HG02885 (cell line): ENCODE data around the gene SCEL.
"Not testable (repeated sequence)": the region's sequence is repeated elsewhere in the genome, so short reads cannot be mapped to it uniquely, and the experiment has no call there.

Experiments
- ATAC-seq: cut with Tn5 transposase; IDR thresholded peaks from one replicate; pipeline ENCODE4 v1.9.1; 2021; ENCODE audit warnings: mild to moderate bottlenecking; ENCODE audit not compliant: unreplicated experiment, poor library complexity

Gene SCEL

DNA sequence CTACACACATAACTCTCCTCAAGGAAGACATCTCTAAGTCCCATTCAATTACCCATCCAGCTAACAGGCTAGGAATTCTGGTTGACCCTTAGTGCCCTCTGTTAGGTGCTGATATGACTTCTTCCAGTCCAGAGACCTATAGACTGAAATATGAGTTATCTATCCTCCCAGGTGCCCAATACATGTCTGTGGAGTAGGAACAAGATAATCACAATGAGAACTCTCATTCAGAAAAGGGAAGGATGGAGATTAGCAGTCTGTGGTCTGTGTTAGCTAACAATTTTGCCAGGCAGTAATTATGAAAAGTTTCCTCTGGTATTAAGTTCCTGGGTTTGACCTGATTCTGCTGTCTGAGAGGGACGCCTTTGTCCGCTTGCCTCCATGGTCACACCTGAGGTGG, 117.8 kb downstream of the SCEL start:
- no peak for ATAC-seq

DNA sequence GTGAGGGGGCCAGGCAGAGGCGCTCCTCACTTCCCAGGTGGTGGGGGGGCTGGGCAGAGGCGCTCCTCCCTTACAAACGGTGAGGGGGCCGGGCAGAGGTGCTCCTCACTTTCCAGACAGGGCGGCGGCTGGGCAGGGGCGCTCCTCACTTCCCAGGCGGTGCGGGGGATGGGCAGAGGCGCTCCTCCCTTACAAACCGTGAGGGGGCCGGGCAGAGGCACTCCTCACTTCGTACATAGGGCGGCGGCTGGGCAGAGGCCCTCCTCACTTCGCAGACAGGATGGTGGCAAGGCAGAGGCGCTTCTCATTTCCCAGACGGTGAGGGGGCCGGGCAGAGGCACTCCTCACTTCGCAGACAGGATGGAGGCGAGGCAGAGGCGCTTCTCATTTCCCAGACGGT, 124.5 kb downstream of the SCEL start:
- not testable (repeated sequence) for ATAC-seq

DNA sequence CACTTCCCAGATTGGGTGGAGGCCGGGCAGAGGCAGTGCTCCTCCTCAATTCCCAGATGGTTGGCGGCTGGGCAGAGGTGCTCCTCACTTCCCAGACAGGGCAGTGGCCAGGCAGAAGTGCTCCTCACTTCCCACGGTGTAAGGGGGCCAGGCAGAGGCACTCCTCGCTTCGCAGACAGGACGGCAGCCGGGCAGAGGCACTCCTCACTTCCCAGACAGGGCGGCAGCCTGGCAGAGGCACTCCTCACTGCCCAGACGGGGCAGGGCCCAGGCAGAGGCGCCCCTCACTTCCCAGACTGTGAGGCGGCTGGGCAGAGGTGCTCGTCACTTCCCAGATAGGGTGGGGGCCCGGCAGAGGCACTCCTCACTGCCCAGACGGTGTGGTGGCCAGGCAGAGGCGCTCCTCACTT, 125.3 kb downstream of the SCEL start:
- no peak for ATAC-seq

DNA sequence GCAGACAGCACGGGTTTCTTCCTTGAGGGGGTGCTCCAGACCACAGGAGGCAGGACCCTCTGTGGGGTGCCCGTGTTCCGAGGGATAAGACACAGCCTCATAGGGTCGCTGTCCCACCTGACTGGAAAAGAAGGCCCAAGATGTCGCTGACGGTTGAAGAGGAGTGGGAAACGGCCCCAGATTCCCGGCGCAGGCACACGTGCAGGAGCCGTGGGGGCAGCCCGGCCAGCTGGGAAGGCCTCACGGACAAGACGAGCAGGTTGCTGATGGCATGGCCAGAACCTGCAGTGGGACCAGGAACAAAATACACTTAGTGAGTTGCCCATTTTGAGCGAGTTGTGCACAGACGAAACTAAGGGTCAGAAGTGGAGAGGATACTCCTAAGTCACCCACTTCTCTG, 126.8 kb downstream of the SCEL start:
- ATAC-seq = not testable (repeated sequence)

DNA sequence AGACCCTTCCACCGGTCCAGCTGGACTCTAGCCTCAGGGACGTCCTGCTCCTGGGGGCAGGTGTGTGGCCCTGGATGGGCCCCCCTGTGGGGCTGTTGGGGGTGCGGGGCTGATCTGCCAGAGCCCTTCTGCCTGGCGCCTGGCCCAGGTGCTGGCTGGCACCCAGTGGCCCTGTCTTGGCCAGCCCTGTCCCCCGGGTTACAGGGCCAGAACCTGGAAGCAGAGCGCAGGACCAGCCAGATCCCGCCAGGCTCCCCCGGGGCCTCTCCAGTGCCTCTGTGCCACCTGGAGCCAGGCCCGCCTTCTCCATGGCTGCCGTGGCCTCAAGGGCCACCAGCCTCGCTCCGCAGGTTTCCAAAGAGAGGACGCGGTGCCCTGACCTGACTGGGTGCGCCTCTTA, 127.3 kb downstream of the SCEL start:
- not testable (repeated sequence) for ATAC-seq

DNA sequence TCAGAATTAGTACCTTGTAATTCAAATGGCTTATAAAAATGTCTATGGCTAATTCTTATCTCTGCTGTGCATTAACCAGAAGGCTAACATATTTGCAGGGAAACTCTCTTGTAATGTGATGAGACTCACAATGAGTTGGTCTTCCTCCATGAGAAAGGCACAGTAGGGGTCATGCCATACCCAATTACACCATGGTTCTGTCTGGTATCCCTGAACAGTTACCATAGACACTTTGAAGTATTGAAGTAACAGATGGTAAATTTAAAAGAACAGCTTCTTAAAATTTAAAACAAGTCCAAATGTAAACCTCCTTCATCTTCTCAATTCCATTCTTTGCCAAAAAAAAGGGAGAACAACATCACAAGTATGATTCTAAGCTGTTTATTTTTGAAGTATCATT, 139.3 kb downstream of the SCEL start:
- no peak for ATAC-seq

DNA sequence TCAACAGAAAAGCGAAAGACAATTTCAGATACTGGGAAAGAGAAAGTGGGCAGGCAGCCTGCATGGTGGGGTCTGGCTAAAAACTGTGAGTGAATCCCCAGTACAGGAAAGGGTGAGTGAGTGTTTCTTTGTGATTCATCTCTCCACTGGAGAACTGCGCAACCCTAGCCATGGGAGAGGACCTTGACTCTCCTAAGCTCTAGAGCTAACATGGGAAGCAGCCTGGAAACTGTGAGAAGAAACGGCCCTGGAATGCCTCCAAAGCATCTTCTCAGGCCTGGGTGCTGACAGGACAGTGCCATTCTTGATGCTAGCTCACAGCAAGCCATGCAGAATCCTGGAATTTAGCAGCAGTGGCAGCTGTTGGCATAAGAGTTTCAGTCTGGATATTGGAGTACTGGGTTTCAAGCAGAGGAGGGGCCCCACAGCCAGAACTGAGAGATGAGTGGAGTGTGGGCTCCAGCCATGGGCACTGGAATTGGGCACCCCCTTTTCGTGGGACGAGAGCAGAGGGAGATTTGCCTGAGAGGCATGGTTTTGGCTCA, 143.3 kb downstream of the SCEL start:
- ATAC-seq = no peak

DNA sequence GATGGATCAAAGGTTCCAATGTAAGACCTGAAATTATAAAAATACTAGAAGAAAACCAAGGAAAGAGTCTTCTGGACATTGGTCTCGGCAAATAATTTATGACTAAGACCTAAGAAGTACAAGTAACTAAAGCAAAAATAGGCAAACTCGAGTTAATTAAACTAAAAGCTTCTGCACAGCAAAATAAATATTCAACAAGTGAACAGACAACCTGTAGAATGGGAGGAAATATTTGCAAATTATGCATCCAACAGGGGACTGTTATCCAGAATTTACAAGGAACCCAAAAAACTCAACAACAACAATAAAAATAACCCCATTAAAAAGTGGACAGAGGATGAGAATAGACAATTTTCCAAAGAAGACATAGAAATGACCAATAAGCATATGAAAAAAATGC, 152.3 kb downstream of the SCEL start:
- no peak for ATAC-seq

DNA sequence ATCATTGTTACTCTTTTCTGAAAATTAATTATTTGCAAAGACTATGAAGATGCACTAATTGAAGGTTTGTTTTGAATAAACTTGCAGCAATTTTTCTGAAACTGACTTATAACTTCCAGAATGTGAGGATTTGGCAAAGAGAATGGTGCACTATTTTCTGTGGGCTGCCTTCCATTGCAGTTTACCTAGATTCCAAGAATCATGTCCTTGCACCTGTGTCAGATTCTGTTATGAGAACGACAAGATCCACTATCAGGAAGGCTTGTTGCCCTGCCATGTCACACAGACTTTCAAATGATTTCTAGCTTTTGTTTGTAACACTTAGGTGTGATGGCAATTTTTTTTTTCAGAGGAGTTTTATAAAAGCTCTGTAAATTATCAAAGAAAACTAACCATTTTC, 156.4 kb downstream of the SCEL start:
- ATAC-seq = no peak

DNA sequence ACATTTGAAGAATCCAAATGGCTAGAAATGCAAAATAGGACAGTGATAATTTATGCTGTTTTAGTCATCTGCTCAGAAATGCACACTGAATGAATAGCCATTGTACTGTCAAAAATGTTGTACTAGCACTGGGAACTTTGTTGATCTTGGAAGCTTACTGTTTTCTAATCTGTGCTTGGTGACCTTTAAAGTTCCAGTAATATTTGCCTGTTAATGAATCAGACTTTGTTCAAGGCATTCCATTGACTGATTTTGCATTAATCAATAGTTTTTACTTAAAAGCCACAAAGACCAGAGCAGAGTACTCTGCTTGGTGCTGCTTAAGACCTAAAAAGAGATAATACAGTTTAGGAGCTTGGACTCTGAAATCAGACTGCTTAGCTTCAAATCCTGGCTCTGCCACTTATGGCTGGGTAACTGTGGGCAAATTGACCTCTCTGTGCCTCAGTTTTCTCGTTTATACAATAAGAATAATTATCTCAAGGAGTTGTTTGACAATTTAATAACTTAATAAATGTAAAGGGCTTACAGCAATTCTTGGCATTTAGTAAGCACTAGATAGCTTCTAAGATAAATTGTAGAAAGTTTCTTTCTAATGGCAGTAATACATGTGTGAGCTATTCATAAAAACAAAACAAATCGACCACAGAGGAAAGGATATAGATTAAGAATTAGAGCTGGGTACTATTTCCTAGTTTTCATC, 157.4 kb downstream of the SCEL start:
- no peak for ATAC-seq

DNA sequence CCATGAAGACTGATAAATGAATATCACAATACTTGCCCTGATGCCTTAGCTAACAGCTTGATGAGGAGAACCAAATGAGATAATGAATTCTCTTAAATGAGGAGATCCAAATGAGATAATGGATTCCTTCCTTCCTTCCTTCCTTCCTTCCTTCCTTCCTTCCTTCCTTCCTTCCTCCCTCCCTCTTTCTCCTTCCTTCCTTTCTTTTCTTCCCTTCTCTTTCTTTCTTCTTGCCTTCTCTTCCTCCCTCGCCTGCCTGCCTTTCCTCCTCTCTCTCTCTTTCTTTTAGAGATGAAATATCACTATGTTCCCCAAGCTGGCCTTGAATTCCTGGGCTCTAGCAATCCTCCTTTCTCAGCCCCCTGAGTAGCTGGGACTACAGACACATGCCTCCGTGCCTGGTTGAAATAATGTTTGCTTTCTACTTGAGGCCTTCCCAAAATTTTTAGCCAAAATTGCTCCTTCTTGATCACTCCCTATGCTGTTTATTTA, 158.0 kb downstream of the SCEL start:
- no peak for ATAC-seq
